Left lobe of liver (tissue), 2 donors: ENCODE measurements around the gene SBSN. TPM values are rescaled to one million over a fixed set of nuclear protein-coding genes. Genes with fewer than 3 reads are reported as not detected.
"Not testable (repeated sequence)": the region's sequence is repeated elsewhere in the genome, so short reads cannot be mapped to it uniquely, and the experiment has no call there.

Experiments used
- ATAC-seq: fragments of 200-7000 bp; cut with Tn5 transposase; one replicate; pipeline ENCODE4 v1.9.1; 2020; ENCODE audit warnings: mild to moderate bottlenecking, moderate library complexity
- DNase-seq: peaks from one replicate; pipeline ENCODE4 v3.0.0-alpha.2; 2020; ENCODE audit warnings: low spot score
- total RNA-seq: library from RNA; stranded (reverse); gene quantifications from one replicate; pipeline ENCODE4 v1.2.1, GENCODE V29; 2021
- donor health status: DM: no; HTN: no; CAD: no; lungs with moderate emphysema.
- donor health status: DM: no; HTN: yes; CAD: no.

SBSN gene
- total RNA-seq, 1 donor from 2014 or later, result not detected

- no peak for DNase-seq
- ATAC-seq, result no peak
These were observed 49.1 kb downstream of the SBSN start for GRCh38 chr19:35478794-35479677.

GRCh38 chr19:35476149-35476548 lies 52.0 kb downstream of the SBSN start:
- no peak for ATAC-seq
- DNase-seq, result no peak

GRCh38 chr19:35474594-35474993 lies 53.5 kb downstream of the SBSN start:
- ATAC-seq, DNase-seq: not testable (repeated sequence)

- DNase-seq (no peak), ATAC-seq (no peak)
These were observed 54.0 kb downstream of the SBSN start for GRCh38 chr19:35474104-35474503.

Other genes with a start within 250 kb of the SBSN start
- 37.2 TPM for gene HAMP, start 245.8 kb downstream of the SBSN start, total RNA-seq
- 0.81 TPM for gene MAG, start 236.2 kb downstream of the SBSN start, total RNA-seq
- gene CD22, start 199.1 kb downstream of the SBSN start, total RNA-seq, result 1.2 TPM
- not detected for gene FFAR1, start 180.4 kb downstream of the SBSN start, total RNA-seq
- gene FFAR3, start 169.9 kb downstream of the SBSN start, total RNA-seq, result not detected
- gene GPR42, start 157.2 kb downstream of the SBSN start, total RNA-seq, result not detected
- gene FFAR2, start 80.1 kb downstream of the SBSN start, total RNA-seq, result not detected
- not detected for gene KRTDAP, start 37.8 kb downstream of the SBSN start, total RNA-seq
- 2.0 TPM for gene DMKN, start 14.7 kb downstream of the SBSN start, total RNA-seq
- not detected for gene GAPDHS, start 5.1 kb upstream of the SBSN start, total RNA-seq
- 26.6 TPM for gene TMEM147, start 17.3 kb upstream of the SBSN start, total RNA-seq
- not detected for gene ATP4A, start 35.3 kb upstream of the SBSN start, total RNA-seq
- gene PMIS2, start 57.9 kb upstream of the SBSN start, total RNA-seq, result not detected
- 5.7 TPM for gene HAUS5, start 84.4 kb upstream of the SBSN start, total RNA-seq
- gene RBM42, start 100.7 kb upstream of the SBSN start, total RNA-seq, result 30.7 TPM
- 0.48 TPM for gene ETV2, start 113.4 kb upstream of the SBSN start, total RNA-seq
- 196 TPM for gene COX6B1, start 120.0 kb upstream of the SBSN start, total RNA-seq
- gene UPK1A, start 138.2 kb upstream of the SBSN start, total RNA-seq, result not detected
- 0.10 TPM for gene ZBTB32, start 176.2 kb upstream of the SBSN start, total RNA-seq
- gene KMT2B, start 189.7 kb upstream of the SBSN start, total RNA-seq, result 23.0 TPM
- gene IGFLR1, start 214.1 kb upstream of the SBSN start, total RNA-seq, result 30.8 TPM
- 15.1 TPM for gene U2AF1L4, start 217.1 kb upstream of the SBSN start, total RNA-seq
- gene PSENEN, start 217.3 kb upstream of the SBSN start, total RNA-seq, result 31.7 TPM
- 4.7 TPM for gene LIN37, start 220.3 kb upstream of the SBSN start, total RNA-seq
- 7.0 TPM for gene HSPB6, start 228.7 kb upstream of the SBSN start, total RNA-seq
- gene PROSER3, start 229.9 kb upstream of the SBSN start, total RNA-seq, result 4.5 TPM
- gene ARHGAP33, start 247.3 kb upstream of the SBSN start, total RNA-seq, result 3.6 TPM